Calu3 (cell line): ENCODE measurements around the gene CYP3A5. TPM values are rescaled to one million over a fixed set of nuclear protein-coding genes. Genes with fewer than 3 reads are reported as not detected.
"Not testable (repeated sequence)": the region's sequence is repeated elsewhere in the genome, so short reads cannot be mapped to it uniquely, and the experiment has no call there.

Experiments used
- BruUV-seq: library from RNA; stranded (reverse); fragments of 400-500 nt; replicated peaks from 2 replicates; lab custom pipeline; 2021; lab: Mats Ljungman, UMichigan
- CTCF ChIA-PET: fragments of 300-600 bp; sonication (Branson Sonifier 250); formaldehyde crosslinking; loops from one replicate; lab custom pipeline; 2022; ENCODE audit warnings: antibody characterized with exemption; lab: Charles Lee
- DNase-seq: peaks from one replicate; pipeline ENCODE4 v3.0.0; 2022
- H3K27ac Mint-ChIP-seq: one replicate; pipeline ENCODE4 v1.8.0; 2022; ENCODE audit warnings: mixed read lengths; ENCODE audit not compliant: unreplicated experiment
- H3K27me3 Mint-ChIP-seq: one replicate; pipeline ENCODE4 v1.8.0; 2022; ENCODE audit warnings: mixed read lengths; ENCODE audit not compliant: unreplicated experiment
- H3K36me3 Mint-ChIP-seq: one replicate; pipeline ENCODE4 v1.8.0; 2022; ENCODE audit warnings: mild to moderate bottlenecking, moderate library complexity, mixed read lengths; ENCODE audit not compliant: insufficient read depth, unreplicated experiment
- H3K4me1 Mint-ChIP-seq: one replicate; pipeline ENCODE4 v1.8.0; 2022; ENCODE audit warnings: mild to moderate bottlenecking, low read depth, mixed read lengths; ENCODE audit not compliant: unreplicated experiment
- H3K4me3 Mint-ChIP-seq: one replicate; pipeline ENCODE4 v1.8.0; 2022; ENCODE audit warnings: mild to moderate bottlenecking, low read depth, moderate library complexity, mixed read lengths; ENCODE audit not compliant: unreplicated experiment
- H3K9me3 Mint-ChIP-seq: one replicate; pipeline ENCODE4 v1.8.0; 2022; ENCODE audit warnings: low read depth, mixed read lengths; ENCODE audit not compliant: unreplicated experiment
- intact Hi-C: fragments of 100-400 bp; cut with micrococcal nuclease; formaldehyde crosslinking; loops from one replicate; pipeline ENCODE4 v1.10.0; 2022; ENCODE audit not compliant: unreplicated experiment
- total RNA-seq: library from RNA; stranded (reverse); gene quantifications from 2 replicates; pipeline ENCODE4 v1.2.3, GENCODE V29; 2022
- TF ChIP-seq, protein P1 (sequence below): fragments of 200-600 bp; IDR thresholded peaks from one replicate; pipeline ENCODE4 v1.8.0; 2022; ENCODE audit warnings: antibody characterized with exemption; ENCODE audit not compliant: unreplicated experiment

The CYP3A5 gene
- total RNA-seq, 1 experiment from 2014 or later = 44.9 TPM

DNA sequence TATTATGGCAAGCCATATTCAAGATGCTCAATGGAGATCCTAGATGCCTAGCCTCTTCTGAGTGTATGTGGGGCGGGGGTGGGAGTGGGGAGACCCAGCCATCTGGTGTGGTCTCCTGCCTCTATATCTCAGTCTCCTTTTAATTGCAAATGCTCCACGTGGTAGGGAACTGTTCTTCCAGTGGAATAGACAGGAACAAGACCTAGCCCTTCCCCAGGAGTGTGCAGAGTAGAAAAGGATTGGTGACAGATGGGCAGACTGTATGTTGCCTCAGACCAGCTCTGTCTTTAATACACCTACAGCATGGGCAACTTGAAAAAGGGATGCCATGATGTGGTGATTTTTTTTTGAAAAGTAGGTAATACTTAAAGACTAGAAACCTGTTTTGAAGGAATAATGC is 12.6 kb downstream of the CYP3A5 start:
- intact Hi-C loops = no loop called here
- Mint-ChIP-seq H3K4me1 (no peaks in the 10 kb centered on the region), H3K27ac (no peak overlapping the region), H3K27me3 (no peaks in the 10 kb centered on the region), H3K36me3 (no peaks in the 10 kb centered on the region), H3K9me3 (no peaks in the 10 kb centered on the region), H3K4me3 (no peak overlapping the region)
- no TSS peak for BruUV-seq
- TF ChIP-seq, protein P1, sequence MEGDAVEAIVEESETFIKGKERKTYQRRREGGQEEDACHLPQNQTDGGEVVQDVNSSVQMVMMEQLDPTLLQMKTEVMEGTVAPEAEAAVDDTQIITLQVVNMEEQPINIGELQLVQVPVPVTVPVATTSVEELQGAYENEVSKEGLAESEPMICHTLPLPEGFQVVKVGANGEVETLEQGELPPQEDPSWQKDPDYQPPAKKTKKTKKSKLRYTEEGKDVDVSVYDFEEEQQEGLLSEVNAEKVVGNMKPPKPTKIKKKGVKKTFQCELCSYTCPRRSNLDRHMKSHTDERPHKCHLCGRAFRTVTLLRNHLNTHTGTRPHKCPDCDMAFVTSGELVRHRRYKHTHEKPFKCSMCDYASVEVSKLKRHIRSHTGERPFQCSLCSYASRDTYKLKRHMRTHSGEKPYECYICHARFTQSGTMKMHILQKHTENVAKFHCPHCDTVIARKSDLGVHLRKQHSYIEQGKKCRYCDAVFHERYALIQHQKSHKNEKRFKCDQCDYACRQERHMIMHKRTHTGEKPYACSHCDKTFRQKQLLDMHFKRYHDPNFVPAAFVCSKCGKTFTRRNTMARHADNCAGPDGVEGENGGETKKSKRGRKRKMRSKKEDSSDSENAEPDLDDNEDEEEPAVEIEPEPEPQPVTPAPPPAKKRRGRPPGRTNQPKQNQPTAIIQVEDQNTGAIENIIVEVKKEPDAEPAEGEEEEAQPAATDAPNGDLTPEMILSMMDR = no peak
- CTCF ChIA-PET = no interaction called here
- no peak for DNase-seq

DNA sequence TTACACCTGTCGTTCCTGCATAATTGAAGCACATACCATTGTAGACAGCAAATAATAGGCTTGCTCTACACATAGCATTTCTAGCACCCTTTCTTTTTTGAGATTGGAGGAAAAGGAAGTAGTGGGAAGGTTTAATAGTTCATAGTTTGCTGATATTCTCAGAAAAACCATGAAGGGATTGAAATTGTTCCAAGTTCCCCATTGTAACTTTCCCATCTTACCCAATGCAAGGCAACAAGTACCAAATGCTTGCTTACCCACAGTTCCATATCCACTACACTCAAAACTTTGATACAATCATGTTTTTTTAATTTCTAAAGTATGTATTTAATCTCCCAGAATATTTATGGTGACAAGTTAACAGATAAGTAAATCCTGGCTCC is 13.8 kb downstream of the CYP3A5 start:
- BruUV-seq = no TSS peak
- Mint-ChIP-seq H3K4me3 (no peak overlapping the region), H3K27ac (no peak overlapping the region), H3K36me3 (no peaks in the 10 kb centered on the region), H3K27me3 (no peaks in the 10 kb centered on the region), H3K9me3 (no peaks in the 10 kb centered on the region), H3K4me1 (no peaks in the 10 kb centered on the region)
- intact Hi-C loops = no loop called here
- CTCF ChIA-PET = no interaction called here
- TF ChIP-seq, protein P1 = no peak
- DNase-seq = no peak

DNA sequence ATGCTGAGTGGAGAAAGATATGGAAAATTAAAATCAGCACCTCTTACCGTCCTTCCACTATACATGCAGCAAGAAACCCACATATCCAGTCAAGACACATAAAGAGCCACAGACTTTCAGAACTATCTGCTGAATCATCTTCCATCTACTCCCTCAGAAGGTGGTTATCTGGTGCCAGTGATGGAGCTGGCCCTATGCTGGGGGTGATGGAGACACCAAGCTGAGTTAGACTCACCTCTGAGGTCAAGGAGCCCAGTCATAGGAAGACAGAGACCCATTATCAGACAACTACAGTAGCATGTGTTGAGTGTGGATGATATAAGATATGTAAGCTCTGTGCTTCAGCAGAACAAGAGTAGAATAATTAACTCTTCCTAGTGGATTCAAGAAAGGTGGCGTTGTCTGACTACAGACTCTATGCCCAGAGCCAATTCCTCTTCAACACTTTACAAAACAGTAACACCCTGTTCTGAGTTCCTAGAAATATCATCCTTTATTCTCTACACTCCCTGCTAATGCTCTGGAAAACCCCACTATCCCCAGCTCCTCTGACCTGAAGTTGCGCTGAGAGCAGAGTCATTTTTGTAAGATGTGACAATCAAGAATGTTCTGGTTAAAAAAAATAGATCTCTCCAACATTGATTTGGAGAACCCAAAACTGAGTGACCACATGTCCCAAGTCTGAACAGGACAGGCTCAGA is 14.3 kb downstream of the CYP3A5 start:
- no peak for DNase-seq
- CTCF ChIA-PET = no interaction called here
- Mint-ChIP-seq H3K4me3 (no peak overlapping the region), H3K9me3 (peaks cover under 1% of the 10 kb centered on the region), H3K27ac (no peak overlapping the region), H3K4me1 (no peaks in the 10 kb centered on the region), H3K27me3 (no peaks in the 10 kb centered on the region), H3K36me3 (no peaks in the 10 kb centered on the region)
- intact Hi-C loops = no loop called here
- BruUV-seq = no TSS peak
- TF ChIP-seq, protein P1 = no peak

DNA sequence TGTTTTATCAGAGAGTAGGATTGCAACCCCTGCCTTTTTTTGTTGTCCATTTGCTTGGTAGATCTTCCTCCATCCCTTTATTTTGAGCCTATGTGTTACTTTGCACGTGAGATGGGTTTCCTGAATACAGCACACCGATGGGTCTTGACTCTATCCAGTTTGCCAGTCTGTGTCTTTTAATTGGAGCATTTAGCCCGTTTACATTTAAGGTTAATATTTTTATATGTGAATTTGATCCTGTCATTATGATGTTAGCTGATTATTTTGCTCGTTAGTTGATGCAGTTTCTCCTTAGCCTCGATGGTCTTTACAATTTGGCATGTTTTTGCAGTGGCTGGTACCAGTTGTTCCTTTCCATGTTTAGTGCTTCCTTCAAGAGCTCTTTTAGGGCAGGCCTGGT is 21.9 kb downstream of the CYP3A5 start:
- H3K27ac Mint-ChIP-seq, DNase-seq, intact Hi-C loops, H3K4me3 Mint-ChIP-seq, CTCF ChIA-PET, H3K4me1 Mint-ChIP-seq, H3K27me3 Mint-ChIP-seq, BruUV-seq: not testable (repeated sequence)
- Mint-ChIP-seq H3K36me3 (peaks cover 15% of the 10 kb centered on the region), H3K9me3 (peaks cover 12% of the 10 kb centered on the region)

DNA sequence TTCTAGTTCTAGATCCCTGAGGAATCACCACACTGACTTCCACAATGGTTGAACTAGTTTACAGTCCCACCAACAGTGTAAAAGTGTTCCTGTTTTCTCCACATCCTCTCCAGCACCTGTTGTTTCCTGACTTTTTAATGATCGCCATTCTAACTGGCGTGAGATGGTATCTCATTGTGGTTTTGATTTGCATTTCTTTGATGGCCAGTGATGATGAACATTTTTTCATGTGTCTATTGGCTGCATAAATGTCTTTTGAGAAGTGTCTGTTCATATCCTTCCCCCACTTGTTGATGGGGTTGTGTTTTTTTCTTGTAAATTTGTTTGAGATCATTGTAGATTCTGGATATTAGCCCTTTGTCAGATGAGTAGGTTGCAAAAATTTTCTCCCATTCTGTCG is 25.2 kb downstream of the CYP3A5 start:
- CTCF ChIA-PET, H3K4me1 Mint-ChIP-seq, H3K27ac Mint-ChIP-seq, H3K9me3 Mint-ChIP-seq, DNase-seq, BruUV-seq, H3K27me3 Mint-ChIP-seq, H3K4me3 Mint-ChIP-seq, intact Hi-C loops: not testable (repeated sequence)
- H3K36me3 Mint-ChIP-seq = peaks cover 10% of the 10 kb centered on the region
